Putamen (tissue), 1 donor: ENCODE data around the gene CRMP1.
"Not testable (repeated sequence)": the region's sequence is repeated elsewhere in the genome, so short reads cannot be mapped to it uniquely, and the experiment has no call there.

ENCODE experiments used
- DNase-seq: peaks from one replicate; pipeline ENCODE4 v3.0.0-alpha.2; 2016; ENCODE audit warnings: low spot score

Gene CRMP1

GRCh38 chr4:5856362-5856761, 36.5 kb downstream of the CRMP1 start:
- DNase-seq, result not testable (repeated sequence)

GRCh38 chr4:5854929-5855328, 38.0 kb downstream of the CRMP1 start:
- no peak for DNase-seq

GRCh38 chr4:5852523-5853202, 40.2 kb downstream of the CRMP1 start:
- no peak for DNase-seq

GRCh38 chr4:5851637-5852301, 41.1 kb downstream of the CRMP1 start:
- DNase-seq, result no peak

- DNase-seq, result no peak
Observed at GRCh38 chr4:5845035-5845905, 47.6 kb downstream of the CRMP1 start.

- DNase-seq, result no peak
Observed at GRCh38 chr4:5843573-5844530, 49.0 kb downstream of the CRMP1 start.

- DNase-seq, result no peak
Observed at GRCh38 chr4:5842456-5842855, 50.4 kb downstream of the CRMP1 start.

GRCh38 chr4:5839751-5840674, 52.9 kb downstream of the CRMP1 start:
- DNase-seq, result no peak

GRCh38 chr4:5839332-5839731, 53.6 kb downstream of the CRMP1 start:
- DNase-seq, result no peak

GRCh38 chr4:5837483-5837882, 55.4 kb downstream of the CRMP1 start:
- DNase-seq, result not testable (repeated sequence)

- DNase-seq, result no peak
Observed at GRCh38 chr4:5836943-5837342, 55.9 kb downstream of the CRMP1 start.

- no peak for DNase-seq
Observed at GRCh38 chr4:5828005-5828391, 64.9 kb downstream of the CRMP1 start.

- DNase-seq, result no peak
Observed at GRCh38 chr4:5827108-5828004, 65.5 kb downstream of the CRMP1 start.

GRCh38 chr4:5826437-5827107, 66.3 kb downstream of the CRMP1 start:
- no peak for DNase-seq

- no peak for DNase-seq
Observed at GRCh38 chr4:5825321-5826041, 67.4 kb downstream of the CRMP1 start.

- DNase-seq, result no peak
Observed at GRCh38 chr4:5824635-5825034, 68.3 kb downstream of the CRMP1 start.

GRCh38 chr4:5824227-5824626, 68.7 kb downstream of the CRMP1 start:
- no peak for DNase-seq

GRCh38 chr4:5823542-5824211, 69.2 kb downstream of the CRMP1 start:
- DNase-seq, result no peak
